ENCODE data around the gene TSR3. TPM values are rescaled to one million over a fixed set of nuclear protein-coding genes. Genes with fewer than 3 reads are reported as not detected.
A peak's percentile ranks its signal among the peaks of the same experiment; 100 is the strongest.

TSR3 gene
- total and polyA plus RNA-seq, 2 of the 13 experiments (the other 11 are each of a cell fraction or from before 2014, with no cell fraction given): 24.2 to 51.0 TPM

- intact Hi-C loops (cut with micrococcal nuclease; ENCODE audit: unreplicated experiment): no loop called here
- ChIA-PET POLR2A (interaction anchor here (0.6 to 3.6 kb wide), 4 partner anchors 12 to 90 kb away, joined by 3 to 25 read pairs (median 4); partner anchors contain the start of genes UBE2I and UQCC4), CTCF (ENCODE audit: low intra/inter-chr PET ratio, low total read pairs) (interaction anchor here (1.2 kb wide), 1 partner anchor 33 kb away, joined by 3 read pairs; no protein-coding TSS in a partner anchor)
- Histone ChIP-seq H3K4me3 (replicated peaks in 1 of 3; ENCODE audit: insufficient read depth in 1 of 3, low read depth in 2 of 3, low read length in 3 of 3) (peak overlapping the region; percentile 38 to 79 (median 61)), H2AFZ (ENCODE audit: low read length) (no peak overlapping the region), H3K36me3 (replicated peaks in 1 of 2; ENCODE audit: control insufficient read depth in 1 of 2, insufficient read depth in 2 of 2, low read length in 2 of 2) (no peaks in the 10 kb centered on the region), H3K79me2 (ENCODE audit: insufficient read depth, low read length) (no peaks in the 10 kb centered on the region), H3K9me3 (ENCODE audit: low read length) (no peaks in the 10 kb centered on the region), H3K27me3 (ENCODE audit: control insufficient read depth in 1 of 2, insufficient read depth in 2 of 2, low read length in 2 of 2) (peaks cover 15 to 37% of the 10 kb centered on the region in 2 experiments), H4K20me1 (ENCODE audit: insufficient read depth, low read length) (0 out of 2 replicates have a peak, but pooled peaks cover 3% of the 10 kb centered on the region), H3K9ac (ENCODE audit: insufficient read depth, low read depth, low read length) (peak overlapping the region; percentile 91), H3K27ac (ENCODE audit: extremely low read length, insufficient read depth, low read length) (peak overlapping the region; percentile 82), H3K4me1 (ENCODE audit: insufficient read depth, low read length) (peaks cover 31% of the 10 kb centered on the region), H3K4me2 (ENCODE audit: low read depth, low read length) (peak overlapping the region; percentile 99)
- peak; percentile 41 for ATAC-seq
- in situ Hi-C loops (cut with HindIII; ENCODE audit: extremely low pct_ligation_motif_present, low pct_unique_long_range_greater_than_20kb): no loop called here
- DNase-seq (ENCODE audit: low spot score): no peak
- FAIRE-seq: no peak
- 41% methylated on average over 10 of the region's 22 CpGs for WGBS (ENCODE audit: low lambda C conversion rate)
- no TSS peak for BruUV-seq (replicated peaks)
- no peak for TF ChIP-seq NR2F2 (IDR thresholded peaks at IDR 0.05; ENCODE audit: borderline replicate concordance, low read depth)
- no peak for TF ChIP-seq ARNT2 (CRISPR knock-in tag; IDR thresholded peaks at IDR 0.05; ENCODE audit: low read depth)
- no peak for TF ChIP-seq AFF4 (CRISPR knock-in tag; IDR thresholded peaks at IDR 0.05)
- TF ChIP-seq FOXK1 (CRISPR knock-in tag; IDR thresholded peaks at IDR 0.05; ENCODE audit: borderline replicate concordance, low read depth): no peak
- TF ChIP-seq ZNF234 (CRISPR knock-in tag; conservative IDR thresholded peaks at IDR 0.05): no peak
- peak; percentile 33; the same call in 1 of the 2 replicates for TF ChIP-seq AHR (CRISPR knock-in tag; IDR thresholded peaks at IDR 0.05)
- TF ChIP-seq ZNF253 (CRISPR knock-in tag; IDR thresholded peaks at IDR 0.05; ENCODE audit: borderline replicate concordance): no peak
- no peak for TF ChIP-seq SMAD3 (CRISPR knock-in tag; IDR thresholded peaks at IDR 0.05)
- no peak for TF ChIP-seq ATF6 (CRISPR knock-in tag; conservative IDR thresholded peaks at IDR 0.05)
- TF ChIP-seq KLF12 (CRISPR knock-in tag; IDR thresholded peaks at IDR 0.05; ENCODE audit: borderline replicate concordance): no peak
- no peak for TF ChIP-seq SNAPC2 (CRISPR knock-in tag; IDR thresholded peaks at IDR 0.05)
- no peak for TF ChIP-seq TERF1 (CRISPR knock-in tag; IDR thresholded peaks at IDR 0.05)
- TF ChIP-seq TFE3 (CRISPR knock-in tag; IDR thresholded peaks at IDR 0.05): 0 out of 2 replicates have a peak, but pooled peaks have one; percentile 4
- no peak for TF ChIP-seq RXRB (CRISPR knock-in tag; IDR thresholded peaks at IDR 0.05; ENCODE audit: borderline replicate concordance)
- no peak for TF ChIP-seq NKX3-1 (CRISPR knock-in tag; IDR thresholded peaks at IDR 0.05)
Observed at GRCh38 chr16:1330931-1331711, 20.6 kb downstream of the TSR3 start.
